HG03342 (cell line): Measurements from ENCODE around the gene GAL3ST3.
"Not testable (repeated sequence)": the region's sequence is repeated elsewhere in the genome, so short reads cannot be mapped to it uniquely, and the experiment has no call there.

Experiments
- ATAC-seq: cut with Tn5 transposase; IDR thresholded peaks from one replicate; pipeline ENCODE4 v1.9.1; 2021; ENCODE audit warnings: mild to moderate bottlenecking, moderate library complexity; ENCODE audit not compliant: unreplicated experiment

Gene GAL3ST3

DNA sequence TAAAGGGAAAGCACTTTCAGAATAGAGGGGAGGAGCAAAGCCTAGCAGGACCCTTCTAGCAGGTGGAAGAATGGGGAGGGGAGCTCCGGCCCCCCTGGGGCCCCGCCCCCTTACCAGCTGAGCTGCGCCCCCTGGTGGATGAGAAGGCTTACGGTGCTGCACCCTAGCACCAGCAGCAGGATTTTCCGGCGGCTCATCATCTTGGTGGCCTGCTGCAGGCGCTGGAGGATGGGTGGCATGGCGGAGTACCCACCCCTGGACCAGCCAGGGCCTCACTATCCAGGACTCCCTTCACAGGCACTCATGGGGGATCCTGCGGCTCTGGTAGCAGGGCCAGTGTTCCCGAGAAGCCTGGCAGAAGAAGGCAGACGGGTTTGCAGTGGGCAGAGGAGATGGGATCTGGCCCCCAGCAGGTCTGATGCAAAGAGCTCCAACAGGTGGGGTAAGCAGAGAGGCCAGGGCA is 3.8 kb downstream of the GAL3ST3 start:
- peak; percentile 76 for ATAC-seq

GRCh38 chr11:66044757-66045156 is 4.2 kb downstream of the GAL3ST3 start:
- no peak for ATAC-seq

DNA sequence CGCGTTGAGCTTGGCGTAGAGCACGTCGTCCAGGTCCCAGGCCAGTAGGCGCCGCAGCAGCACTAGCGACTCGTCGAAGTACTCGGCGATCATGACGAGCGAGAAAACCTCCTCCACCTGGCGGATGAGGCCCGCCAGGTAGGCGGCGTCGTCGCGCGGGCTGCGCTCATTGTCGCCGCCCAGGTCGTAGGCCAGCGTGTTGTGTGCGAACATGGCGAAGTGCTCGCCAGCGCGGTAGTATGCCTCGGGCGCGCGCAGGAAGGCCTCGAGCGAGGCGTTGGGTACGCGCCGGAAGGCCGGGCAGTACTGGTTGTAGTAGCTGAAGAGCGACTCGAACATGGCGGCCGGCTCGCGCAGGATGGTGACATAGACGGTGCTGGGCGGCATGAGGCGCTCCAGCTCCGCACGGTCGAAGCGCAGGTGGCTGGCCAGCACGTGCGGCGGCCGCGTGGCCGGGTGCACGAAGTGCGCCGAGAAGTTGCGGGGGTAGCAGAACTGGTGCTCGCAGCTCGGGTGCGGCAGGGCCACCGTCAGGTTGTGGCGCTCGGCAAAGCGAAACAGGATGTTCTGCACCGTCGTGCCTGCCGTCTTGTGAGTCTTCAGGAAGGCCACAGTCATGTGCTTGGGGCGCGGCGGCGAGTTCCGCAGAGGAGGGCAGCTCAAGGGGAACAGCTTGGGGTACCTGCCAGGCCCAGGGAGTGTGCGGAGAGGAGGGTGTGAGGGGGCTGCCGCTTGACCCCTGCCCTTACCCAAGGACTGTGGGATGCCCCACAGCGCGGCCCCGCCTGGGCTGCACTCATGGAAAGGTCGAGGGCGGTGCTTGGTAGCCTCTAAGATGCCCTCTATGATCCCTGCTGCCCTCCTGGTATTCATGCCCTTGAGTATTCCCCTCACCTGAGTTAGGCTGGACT is 5.7 kb downstream of the GAL3ST3 start:
- no peak for ATAC-seq

GRCh38 chr11:66042227-66042995 is 6.5 kb downstream of the GAL3ST3 start:
- no peak for ATAC-seq

DNA sequence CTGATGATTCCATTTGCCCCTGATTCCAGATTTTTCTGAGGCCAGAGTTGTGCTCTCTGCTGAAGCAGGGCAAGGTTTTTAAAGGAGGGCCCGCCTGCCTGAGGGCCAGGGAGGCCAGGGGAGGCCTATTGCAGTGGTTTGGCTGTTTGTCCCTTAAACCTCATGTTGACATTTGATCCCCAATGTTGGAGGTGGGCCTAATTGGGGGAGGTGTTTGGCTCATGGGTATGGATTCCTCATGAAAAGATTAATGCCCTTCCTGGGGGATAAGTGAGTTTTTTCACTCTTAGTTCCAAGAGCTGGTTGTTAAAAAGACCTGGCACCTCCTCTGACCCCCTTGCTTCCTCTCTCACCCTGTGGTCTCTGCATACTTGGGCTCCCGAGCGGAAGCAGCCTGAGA is 9.2 kb downstream of the GAL3ST3 start:
- ATAC-seq: no peak

- no peak for ATAC-seq
These were observed 11.6 kb downstream of the GAL3ST3 start for GRCh38 chr11:66037327-66037726.

DNA sequence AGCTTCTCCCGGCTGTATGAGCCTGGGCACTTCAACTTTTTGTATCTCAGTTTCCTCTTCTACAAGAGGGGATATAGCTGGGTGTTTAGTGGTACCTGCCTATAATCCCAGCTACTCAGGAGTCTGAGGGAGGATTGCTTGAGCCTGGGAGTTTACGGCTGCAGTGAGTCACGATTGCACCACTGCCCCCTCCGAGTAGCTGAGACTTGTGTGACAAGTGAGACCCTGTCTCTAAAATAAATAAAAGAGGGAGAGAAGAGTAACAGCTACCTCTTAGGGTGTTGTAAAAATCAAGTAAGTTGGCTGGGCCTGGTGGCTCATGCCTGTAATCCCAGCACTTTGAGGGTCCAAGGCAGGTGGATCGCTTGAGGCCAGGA is 12.6 kb downstream of the GAL3ST3 start:
- no peak for ATAC-seq

DNA sequence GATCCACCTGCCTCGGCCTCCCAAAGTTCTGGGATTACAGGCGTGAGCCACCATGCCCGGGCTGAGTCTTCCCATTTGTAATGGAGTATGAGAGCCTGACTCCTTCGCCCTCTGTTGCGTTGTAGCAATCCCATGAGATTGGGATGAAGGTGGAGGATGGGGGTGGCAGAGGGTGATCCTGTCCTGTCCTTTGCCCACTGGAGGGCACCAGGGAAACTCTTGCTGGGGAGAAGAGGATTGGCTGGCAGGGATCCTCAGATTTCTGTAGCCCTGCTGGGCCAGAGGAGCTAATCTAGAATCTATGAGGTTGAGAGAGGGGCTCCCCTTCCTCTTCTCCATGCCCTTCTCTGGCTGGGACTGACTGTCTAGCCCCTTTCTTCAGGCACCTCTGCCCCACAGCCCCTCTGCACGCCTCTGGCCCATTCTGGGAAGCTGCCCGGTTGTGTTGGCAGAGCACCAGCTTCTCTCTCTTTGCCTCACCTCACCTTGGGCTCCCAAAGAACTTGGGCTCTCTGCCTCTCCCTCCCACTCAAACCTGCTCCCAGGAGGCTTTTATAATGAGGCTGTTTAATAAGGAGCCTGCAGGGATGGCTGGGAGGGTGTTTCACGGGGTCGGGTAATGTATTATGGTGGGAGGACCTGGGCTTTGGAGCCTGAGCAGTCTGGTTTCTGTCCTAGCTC is 13.2 kb downstream of the GAL3ST3 start:
- no peak for ATAC-seq

GRCh38 chr11:66032957-66033735 is 15.8 kb downstream of the GAL3ST3 start:
- no peak for ATAC-seq

GRCh38 chr11:66026017-66026529 is 22.9 kb downstream of the GAL3ST3 start, which contains the start of gene CATSPER1:
Gene CATSPER1, minus strand, starts transcription at chr11:66026479. Its CDS starts 100 bp downstream, at chr11:66026379.
- ATAC-seq: no peak

- not testable (repeated sequence) for ATAC-seq
These were observed 25.8 kb downstream of the GAL3ST3 start for GRCh38 chr11:66023186-66023440.

DNA sequence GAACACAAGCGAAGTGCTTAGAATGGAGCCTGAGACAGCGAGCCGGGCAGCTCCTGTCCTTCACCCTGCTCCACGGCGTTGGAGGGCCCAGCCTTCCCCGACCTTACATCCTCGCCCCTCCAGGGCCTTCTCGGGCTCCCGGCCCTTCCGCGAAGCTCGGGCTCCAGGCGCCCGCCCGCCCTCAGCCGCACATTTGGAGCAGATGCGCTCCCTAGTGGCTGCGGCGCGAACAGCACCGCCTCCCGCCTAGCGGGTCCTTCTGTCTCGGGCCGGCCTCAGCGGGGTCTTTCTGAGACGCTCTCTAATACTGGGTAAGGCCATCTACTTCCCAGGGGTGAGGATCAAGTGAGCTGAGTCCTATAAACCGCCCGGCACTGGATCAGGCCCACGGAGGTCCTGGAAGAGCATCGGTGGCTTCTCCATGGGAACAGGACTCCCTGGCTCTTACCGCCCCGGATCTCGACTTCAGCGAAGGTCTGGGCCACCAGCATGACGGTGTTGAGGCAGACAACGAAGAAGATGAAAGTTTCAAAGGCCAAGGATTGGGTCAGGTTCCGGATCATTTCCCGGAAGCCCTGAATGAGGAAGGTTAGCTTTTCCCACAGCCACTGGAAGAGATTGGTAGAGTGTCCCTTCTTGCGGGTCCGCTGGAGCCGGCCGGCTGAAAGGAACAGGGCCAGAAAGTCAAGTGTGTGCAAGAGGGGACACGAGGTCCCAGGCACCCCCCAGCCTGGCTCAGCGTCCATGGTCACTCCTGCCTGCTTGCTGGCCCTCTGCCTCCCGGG is 26.4 kb downstream of the GAL3ST3 start:
- no peak for ATAC-seq

- ATAC-seq: no peak
These were observed 28.2 kb downstream of the GAL3ST3 start for GRCh38 chr11:66020618-66021357.

GRCh38 chr11:66020212-66020611 is 28.7 kb downstream of the GAL3ST3 start:
- no peak for ATAC-seq

- no peak for ATAC-seq
These were observed 31.6 kb downstream of the GAL3ST3 start for GRCh38 chr11:66017321-66017720.

DNA sequence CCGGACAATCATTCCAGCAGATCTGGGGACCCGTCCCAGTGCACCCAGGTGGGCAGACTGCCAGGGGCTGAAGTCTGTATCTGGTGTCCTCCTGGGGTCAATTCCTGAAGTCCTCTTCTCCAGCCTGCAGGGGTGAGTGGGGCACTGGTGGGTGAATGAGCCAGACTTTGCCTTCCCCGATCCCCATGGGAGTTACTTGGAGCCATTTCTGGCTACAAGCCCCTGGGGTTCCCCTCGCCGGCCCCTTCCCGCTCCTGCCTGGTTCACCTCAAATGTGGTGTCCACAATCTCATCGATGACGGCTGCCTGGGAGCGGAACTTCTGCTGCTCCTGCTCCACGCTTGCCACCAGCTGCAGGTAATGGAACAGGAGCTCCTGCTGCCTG is 32.2 kb downstream of the GAL3ST3 start:
- ATAC-seq: no peak

GRCh38 chr11:66015936-66016792 is 32.8 kb downstream of the GAL3ST3 start:
- ATAC-seq: no peak

DNA sequence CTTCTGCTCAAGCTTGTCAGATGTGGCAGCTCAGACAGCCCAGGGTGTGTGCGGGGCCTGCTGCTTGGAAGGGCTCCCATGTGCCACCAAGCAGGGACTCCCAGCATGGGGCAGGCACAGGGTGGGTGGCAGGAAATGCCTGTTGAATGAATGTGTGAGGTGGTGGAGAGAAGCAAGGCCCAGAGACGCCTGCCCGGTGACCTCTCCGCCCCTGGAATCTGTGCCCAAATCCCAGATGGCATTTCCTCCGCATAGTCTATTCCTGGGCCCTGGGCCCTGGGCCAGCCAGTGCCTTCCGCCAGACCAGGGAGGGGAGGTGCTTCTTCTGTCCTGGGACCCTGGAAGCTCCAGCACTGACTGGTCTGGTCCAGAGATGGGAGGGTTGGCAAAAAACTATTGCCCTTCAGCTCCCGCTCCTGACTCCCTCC is 33.5 kb downstream of the GAL3ST3 start:
- ATAC-seq: no peak
